Measurements from ENCODE around the gene SETX.
"Not testable (repeated sequence)": the region's sequence is repeated elsewhere in the genome, so short reads cannot be mapped to it uniquely, and the experiment has no call there.

The SETX gene

DNA sequence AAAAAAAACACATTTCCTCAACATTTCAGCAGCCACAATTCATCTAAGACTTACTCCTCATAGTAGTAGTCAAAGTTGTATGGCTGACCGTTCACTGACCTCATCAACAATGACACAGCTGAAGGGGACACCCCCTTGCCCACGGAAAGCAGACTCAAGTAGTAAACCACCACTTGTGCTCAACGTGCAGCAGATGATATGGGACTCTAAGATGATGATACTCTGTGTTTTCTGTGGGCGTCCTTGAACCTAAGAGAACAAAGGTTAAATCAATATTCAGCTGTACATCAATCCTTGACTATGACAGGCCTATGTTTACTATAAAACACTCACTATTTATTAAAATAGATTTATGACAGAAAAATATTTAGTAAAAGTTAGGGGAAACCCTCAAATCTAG is 71.6 kb downstream of the SETX start:
- DNase-seq (ENCODE audit: low read depth in 2 of 2), result no peak

DNA sequence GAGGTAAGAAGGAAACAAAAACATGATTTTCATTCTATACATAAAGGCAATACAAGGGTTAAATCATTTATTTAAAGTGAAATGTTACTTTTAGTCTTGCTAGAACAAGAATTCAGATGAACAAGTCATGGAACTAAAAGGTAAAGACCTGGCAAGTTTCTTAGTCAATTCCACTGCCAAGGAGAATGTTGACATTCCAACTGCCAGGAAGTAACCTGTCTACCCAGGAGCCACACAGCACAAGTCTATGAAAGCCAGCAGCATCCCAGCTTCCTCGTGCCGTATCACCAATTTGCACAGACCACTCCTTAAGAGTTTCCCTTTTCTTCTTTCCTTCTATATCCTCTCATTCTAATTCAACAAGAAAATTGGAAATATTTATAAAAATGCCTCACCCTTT is 79.9 kb downstream of the SETX start:
- DNase-seq (ENCODE audit: low read depth in 2 of 2), result no peak

DNA sequence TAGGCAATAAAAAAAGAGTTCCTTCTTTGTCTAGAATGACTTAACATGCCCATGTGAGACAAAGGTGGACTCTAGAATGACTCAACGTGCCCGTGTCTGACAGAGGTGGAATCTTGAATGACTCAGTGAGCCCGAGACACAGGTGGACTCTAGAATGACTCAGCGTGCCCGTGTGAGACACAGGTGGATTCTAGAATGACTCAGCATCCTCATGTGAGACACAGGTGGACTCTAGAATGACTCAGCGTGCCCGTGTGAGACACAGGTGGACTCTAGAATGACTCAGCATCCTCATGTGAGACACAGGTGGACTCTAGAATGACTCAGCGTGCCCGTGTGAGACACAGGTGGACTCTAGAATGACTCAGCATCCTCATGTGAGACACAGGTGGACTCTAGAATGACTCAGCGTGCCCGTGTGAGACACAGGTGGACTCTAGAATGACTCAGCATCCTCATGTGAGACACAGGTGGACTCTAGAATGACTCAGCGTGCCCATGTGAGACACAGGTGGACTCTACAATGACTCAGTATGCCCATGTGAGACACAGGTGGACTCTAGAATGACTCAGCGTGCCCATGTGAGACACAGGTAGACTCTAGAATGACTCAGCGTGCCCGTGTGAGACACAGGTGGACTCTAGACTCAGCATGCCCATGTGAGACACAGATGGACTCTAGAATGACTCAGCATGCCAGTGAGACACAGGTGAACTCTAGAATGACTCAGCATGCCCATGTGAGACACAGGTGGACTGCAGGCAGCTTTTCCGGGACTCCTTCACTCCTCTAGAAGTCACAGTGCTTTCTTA is 84.9 kb downstream of the SETX start:
- DNase-seq (ENCODE audit: low read depth in 2 of 2), result not testable (repeated sequence)

GRCh38 chr9:132268725-132269352 is 85.9 kb downstream of the SETX start:
- DNase-seq (ENCODE audit: low read depth in 2 of 2), result peak in 1 of 2 experiments; percentile 29

DNA sequence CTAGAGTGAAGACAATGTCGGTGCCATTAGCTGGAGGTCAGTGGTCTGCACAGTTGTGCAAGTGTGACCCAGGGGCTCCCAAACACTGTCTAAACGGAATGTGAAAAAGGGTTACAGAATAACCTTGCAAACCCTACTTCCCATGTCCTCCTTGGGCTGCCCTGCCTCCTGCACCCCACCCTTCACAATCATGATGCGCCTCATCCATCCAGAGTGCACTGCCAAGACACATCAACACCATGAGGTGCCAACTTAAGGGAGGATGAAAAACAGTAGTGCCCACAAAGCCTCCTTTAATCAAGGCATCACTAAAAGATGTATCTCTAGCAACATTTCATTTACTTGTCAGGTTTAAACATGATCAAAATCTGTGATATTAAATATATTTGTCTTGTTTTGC is 87.1 kb downstream of the SETX start:
- no peak for DNase-seq (ENCODE audit: low read depth in 2 of 2)

DNA sequence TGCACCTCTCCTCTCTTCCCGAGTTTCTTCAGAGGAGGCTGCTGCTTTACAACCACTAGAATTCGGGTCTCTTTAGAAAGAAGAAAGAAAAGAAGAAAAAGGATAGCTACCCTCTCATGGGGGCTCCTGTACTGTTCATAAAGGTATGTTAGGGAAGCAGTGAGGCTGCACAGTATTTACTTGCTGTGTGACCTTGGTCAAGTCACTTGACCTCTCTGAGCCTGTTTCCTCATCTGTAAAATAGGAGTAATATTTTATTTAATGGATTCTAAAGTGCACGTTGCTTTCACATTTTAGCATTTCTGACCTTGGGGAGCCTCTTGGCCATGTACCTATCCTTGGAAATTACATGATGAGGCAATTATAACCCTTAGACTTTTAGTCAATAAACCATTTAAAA is 88.8 kb downstream of the SETX start:
- DNase-seq (ENCODE audit: low read depth in 2 of 2), result no peak

GRCh38 chr9:132260846-132261245 is 93.9 kb downstream of the SETX start:
- DNase-seq (ENCODE audit: low read depth in 2 of 2), result no peak

- no peak for DNase-seq (ENCODE audit: low read depth in 2 of 2)
Observed at GRCh38 chr9:132250324-132251262, 104.2 kb downstream of the SETX start.

DNA sequence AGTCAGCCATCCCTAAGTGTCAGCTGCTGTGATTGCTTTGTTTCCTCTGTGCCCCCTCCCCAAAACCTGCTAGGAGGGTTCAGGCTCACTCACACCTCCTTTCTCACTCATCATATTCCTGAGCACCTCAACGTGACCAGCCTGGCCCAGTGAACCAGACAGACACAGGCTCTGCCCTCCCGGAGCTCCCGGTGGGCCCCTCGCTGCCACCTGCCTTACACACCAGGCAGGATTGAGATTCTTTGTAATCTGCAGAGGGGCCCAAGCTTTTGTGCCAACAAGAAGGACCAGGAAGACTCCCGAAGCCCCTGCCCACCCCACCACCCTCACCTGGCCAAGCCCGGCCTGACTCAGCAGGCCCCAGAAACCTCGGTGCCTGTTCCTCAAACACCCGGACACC is 105.1 kb downstream of the SETX start:
- no peak for DNase-seq (ENCODE audit: low read depth in 2 of 2)

DNA sequence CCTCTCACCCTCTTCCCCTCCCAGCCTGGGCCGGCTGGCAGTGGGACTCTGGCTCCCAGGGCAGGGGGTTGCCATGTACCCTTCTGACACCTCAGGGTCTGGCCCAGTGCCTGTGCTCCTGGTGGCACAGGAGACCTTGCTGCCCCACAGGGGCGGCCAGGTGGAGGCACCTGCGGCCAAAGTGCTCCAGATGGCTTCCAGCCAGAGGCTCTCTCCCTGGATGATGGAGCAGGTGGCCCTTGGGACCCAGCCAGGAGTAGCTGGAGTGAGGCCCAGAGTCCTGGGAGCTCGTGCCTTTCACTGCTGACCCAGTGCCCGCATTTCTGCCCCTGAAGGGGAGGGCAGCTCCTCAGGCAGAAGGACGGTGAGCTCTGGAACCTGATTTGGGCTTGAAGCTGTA is 105.7 kb downstream of the SETX start:
- no peak for DNase-seq (ENCODE audit: low read depth in 2 of 2)

DNA sequence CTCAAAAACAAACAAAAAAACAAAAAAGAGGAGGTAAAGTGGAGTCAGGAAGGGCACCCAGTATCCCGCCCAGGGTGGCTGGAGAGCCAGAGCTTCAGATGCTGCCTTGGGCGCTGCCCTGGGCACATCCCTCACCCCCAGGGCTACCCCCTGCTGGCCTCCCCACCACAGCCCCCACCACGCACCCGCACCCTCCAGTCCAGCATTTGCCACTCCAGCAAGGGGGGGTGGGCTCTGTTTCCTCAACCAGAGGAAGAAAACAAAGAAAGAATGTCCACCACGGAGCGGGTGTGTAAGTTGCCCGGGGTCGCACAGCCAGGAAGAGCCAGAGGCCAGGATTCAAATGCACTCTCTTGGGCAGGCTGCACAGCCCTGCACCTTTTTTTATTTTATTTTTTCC is 106.8 kb downstream of the SETX start:
- no peak for DNase-seq (ENCODE audit: low read depth in 2 of 2)

GRCh38 chr9:132245465-132245864 is 109.3 kb downstream of the SETX start:
- no peak for DNase-seq (ENCODE audit: low read depth in 2 of 2)

DNA sequence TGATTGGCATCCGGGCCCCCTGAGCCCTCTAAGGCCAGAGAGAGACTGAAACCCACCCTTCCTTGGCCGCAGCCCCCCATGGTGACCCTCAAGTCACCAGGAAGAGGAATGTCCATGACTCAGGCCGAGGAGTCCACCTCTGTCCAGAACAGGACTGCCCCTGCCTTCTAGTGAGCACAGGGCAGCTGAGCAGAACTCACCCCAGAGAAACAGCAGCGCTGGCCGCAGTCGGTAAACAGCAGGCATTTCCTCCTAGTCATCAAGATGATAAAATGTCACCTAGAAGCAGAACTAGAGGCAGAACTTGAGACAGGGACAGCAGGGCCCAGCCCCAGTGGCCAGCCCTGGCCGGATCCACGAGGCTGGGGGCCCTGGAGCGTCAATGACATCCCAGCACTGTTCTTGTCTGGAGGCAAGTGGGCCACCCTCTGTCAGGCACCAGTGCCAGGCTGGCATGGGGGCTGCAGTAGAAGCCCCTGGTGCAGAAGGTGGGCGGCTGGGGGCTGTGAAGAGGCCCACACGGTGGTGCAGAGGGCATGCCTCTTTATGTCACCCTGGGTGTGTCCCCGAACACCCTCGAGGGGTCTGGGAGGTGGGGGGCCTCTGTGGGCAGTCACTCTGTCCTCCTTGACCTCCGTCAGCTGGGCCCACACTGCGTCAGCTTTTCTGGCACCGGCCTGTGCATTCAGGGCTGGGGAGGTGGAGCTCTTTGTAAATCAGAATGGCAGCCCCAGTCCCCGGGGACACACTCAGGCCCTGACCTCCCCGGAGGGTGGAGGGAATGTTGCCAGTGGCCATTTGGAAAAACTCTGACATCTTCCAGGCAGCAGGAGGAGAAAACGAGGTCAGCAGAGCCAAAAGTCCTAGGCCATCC is 110.0 kb downstream of the SETX start:
- DNase-seq (ENCODE audit: low read depth in 2 of 2), result no peak

DNA sequence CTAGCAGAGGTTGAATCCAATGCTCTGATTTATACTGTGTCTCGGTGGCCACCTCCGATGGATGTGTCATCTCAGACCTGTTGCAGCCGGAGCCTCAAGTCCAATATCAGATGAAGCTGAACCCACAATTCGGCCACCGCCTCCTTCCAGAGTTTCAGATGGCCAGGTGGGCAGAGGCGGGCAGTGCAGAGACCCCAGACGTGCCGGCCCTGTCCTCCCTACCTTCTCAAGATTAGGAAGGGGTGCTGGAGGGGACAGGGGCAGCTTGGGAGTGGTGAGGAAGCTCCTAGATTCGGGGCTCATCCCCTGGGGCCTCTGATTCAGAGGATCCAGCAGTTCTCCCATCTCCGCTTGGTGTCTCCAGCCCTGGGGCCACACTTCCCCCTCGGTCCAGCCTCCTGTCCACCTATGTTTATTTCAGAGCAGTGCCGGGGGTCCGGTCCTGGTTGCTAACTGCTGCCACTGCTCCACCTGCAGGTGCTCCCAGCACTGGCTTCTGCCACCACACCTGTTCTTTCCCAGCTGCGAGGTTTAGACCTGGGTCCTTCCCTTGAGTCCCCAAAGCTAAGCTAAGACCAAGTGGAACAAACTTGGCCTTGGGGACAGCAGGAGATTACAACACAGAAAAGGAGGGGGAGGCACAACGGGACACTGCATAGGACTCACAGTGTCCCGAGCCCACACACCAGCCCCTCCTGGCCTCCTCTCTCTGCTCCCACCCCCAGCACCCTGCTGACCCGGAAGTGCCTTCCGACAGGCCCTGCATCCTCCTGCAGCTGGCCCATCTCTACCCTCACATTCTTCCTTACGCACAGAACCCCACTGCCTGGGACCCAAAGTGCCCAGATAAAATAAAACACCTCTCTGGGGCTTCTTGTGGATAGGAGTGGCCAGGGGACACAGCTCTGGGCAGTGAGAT is 111.4 kb downstream of the SETX start:
- DNase-seq (ENCODE audit: low read depth in 2 of 2), result no peak

DNA sequence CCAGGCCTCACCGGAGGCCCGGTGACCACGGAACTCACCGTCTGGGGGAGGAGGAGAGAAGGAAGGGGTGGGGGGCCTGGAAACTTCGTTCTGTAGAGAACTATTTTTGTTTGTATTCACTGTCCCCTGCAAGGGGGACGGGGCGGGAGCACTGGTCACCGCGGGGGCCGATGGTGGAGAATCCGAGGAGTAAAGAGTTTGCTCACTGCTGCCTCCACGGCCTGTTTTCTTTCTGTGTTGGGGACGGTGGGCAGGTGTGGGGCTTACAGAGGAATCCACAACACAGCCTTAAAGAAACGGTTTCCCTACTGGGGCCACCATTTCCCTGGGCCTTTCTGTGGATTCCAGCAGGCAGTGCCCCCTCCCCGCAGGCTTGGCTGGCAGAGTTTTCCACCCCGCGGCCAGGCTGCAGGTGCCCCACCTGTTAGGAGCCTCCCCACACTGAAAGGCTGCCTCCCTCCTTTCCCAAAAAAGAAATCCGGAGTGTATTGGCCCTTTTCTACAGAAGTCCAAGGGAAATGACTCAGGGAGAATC is 112.1 kb downstream of the SETX start:
- DNase-seq (ENCODE audit: low read depth in 2 of 2), result no peak

DNA sequence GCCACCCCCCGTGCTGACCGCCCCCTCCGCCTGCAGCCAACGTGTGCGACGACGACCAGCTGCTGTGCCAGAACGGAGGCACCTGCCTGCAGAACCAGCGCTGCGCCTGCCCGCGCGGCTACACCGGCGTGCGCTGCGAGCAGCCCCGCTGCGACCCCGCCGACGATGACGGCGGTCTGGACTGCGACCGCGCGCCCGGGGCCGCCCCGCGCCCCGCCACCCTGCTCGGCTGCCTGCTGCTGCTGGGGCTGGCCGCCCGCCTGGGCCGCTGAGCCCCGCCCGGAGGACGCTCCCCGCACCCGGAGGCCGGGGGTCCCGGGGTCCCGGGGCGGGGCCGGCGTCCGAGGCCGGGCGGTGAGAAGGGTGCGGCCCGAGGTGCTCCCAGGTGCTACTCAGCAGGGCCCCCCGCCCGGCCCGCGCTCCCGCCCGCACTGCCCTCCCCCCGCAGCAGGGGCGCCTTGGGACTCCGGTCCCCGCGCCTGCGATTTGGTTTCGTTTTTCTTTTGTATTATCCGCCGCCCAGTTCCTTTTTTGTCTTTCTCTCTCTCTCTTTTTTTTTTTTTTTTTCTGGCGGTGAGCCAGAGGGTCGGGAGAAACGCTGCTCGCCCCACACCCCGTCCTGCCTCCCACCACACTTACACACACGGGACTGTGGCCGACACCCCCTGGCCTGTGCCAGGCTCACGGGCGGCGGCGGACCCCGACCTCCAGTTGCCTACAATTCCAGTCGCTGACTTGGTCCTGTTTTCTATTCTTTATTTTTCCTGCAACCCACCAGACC is 112.8 kb downstream of the SETX start:
- DNase-seq (ENCODE audit: low read depth in 2 of 2), result no peak

DNA sequence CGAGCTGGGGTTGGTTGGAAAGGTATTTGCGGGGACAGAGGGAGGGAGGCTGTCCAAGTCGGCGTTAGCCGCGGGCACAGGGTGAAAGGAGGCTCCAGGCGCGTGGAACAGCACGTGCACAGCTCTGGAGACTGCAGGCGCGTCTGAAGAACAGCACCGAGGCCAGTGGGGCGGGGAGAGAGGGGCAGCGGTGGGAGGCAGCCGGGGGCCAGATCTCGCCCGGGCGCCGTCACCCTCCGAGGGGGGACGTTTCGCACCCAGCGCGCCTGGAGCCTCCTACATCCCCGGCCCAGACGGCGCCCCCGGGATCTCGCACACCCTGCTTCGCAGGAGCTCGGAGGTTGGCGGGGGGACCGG is 113.3 kb downstream of the SETX start:
- no peak for DNase-seq (ENCODE audit: low read depth in 2 of 2)

GRCh38 chr9:132240841-132241482 is 113.8 kb downstream of the SETX start:
- peak; percentile 70 to 73 for DNase-seq (ENCODE audit: low read depth in 2 of 2)

Data from fibroblast of skin of left quadriceps (primary cell).